ENCODE data around the gene DTX2.

DNA sequence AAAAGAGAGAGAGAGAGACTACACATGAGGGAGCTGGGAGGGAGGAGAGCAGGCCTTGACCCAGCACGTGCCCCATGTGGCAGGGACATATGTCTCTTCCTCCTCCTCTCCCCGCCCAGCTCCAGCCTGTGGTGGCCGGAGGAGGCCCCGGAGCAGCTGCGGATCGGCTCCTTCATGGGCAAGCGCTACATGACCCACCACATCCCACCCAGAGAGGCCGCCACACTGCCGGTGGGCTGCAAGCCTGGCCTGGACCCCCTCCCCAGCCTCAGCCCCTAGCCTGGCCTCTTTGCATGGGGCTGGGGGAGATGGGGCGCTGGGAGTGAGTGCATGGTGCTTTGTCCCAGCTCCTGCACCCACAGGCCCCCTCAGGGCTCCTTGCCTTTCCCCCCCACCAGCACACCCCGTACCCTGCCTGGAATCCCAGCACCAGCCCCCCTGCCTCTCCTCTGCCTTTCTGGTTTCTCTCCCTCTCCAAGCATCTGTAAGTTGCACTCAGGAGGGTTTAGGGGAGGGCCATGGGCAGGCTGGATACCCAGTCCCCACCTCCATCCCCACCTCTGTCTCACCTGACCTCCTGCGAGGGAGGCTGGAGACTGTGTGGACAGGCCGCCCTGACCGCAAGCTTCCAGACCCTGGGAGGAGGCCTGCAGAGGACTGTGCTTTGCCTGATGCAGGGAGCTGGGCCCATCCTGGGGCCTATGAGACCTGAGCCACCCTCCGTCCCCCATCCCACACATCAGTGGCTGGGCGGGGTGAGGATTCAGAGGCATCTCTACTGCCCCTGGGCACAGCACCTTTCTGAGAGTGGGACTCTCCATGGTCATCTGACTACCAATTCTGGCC lies 53.6 kb downstream of the DTX2 start:
- TF ChIP-seq, protein P1, sequence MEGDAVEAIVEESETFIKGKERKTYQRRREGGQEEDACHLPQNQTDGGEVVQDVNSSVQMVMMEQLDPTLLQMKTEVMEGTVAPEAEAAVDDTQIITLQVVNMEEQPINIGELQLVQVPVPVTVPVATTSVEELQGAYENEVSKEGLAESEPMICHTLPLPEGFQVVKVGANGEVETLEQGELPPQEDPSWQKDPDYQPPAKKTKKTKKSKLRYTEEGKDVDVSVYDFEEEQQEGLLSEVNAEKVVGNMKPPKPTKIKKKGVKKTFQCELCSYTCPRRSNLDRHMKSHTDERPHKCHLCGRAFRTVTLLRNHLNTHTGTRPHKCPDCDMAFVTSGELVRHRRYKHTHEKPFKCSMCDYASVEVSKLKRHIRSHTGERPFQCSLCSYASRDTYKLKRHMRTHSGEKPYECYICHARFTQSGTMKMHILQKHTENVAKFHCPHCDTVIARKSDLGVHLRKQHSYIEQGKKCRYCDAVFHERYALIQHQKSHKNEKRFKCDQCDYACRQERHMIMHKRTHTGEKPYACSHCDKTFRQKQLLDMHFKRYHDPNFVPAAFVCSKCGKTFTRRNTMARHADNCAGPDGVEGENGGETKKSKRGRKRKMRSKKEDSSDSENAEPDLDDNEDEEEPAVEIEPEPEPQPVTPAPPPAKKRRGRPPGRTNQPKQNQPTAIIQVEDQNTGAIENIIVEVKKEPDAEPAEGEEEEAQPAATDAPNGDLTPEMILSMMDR (IDR thresholded peaks at IDR 0.05) = no peak
- TF ChIP-seq POLR2A (IDR thresholded peaks at IDR 0.05) = no peak

All from tibial nerve (tissue), 3 donors.